H1 (cell line): ENCODE results near the gene UBE2E2. TPM values are rescaled to one million over a fixed set of nuclear protein-coding genes. Genes with fewer than 3 reads are reported as not detected.

ENCODE experiments used
- CBX8 ChIP-seq: fragments of 300-800, 300-1000 bp; sonication (generic); IDR thresholded peaks from 2 replicates; pipeline ENCODE4 v1.7.1; 2016; ENCODE audit warnings: low read depth, low read length, borderline replicate concordance
- CHD2 ChIP-seq: IDR thresholded peaks from 2 replicates; pipeline ENCODE4 v1.6.1; 2012; ENCODE audit warnings: low read length, improper control_type of control experiment
- EZH2 ChIP-seq: fragments of 200-600 bp; sonication (generic); IDR thresholded peaks from 2 replicates; pipeline ENCODE4 v1.7.1; 2012; ENCODE audit warnings: low read depth, mild to moderate bottlenecking, moderate library complexity, low read length, inconsistent platforms; ENCODE audit not compliant: severe bottlenecking
- HDAC2 ChIP-seq, 2 experiments: fragments of 300-600 bp in 1 of 2; sonication (generic) in 1 of 2; IDR thresholded peaks; 2 replicates each; pipeline ENCODE4 v1.6.1; 2011 to 2012; ENCODE audit warnings: low read depth in 2 of 2, low read length in 2 of 2, mild to moderate bottlenecking in 2 of 2, moderate library complexity in 2 of 2, borderline replicate concordance in 1 of 2, inconsistent platforms in 1 of 2
- SRF ChIP-seq: IDR thresholded peaks from 2 replicates; pipeline ENCODE4 v1.6.1; 2011; ENCODE audit warnings: mild to moderate bottlenecking, low read depth, low read length, moderate library complexity
- ZNF274 ChIP-seq: IDR thresholded peaks from 2 replicates; pipeline ENCODE4 v1.7.0; 2012; ENCODE audit warnings: low read length, borderline replicate concordance; ENCODE audit errors: extremely low read depth
- polyA plus RNA-seq, 7 experiments: library from polyadenylated mRNA; depleted of rRNA in 3 of 7; stranded (reverse) in 5 of 7; unstranded in 2 of 7; fragments of >200 nt in 5 of 7; fragments of 200-250 nt in 2 of 7; gene quantifications; 1 replicate in 5 of 7; 2 replicates in 1 of 7; 4 replicates in 1 of 7; pipeline versions ENCODE4 v1.2.1 to v1.2.3, GENCODE V29; 2011 to 2013; ENCODE audit warnings: missing spikeins in 2 of 7, mixed read lengths in 2 of 7
- total RNA-seq: library from RNA; stranded (reverse); fragmentation: NEBNext Ultra II Directional; extraction: Animal tissue kit (Norgen Biotek cat#: 25700); gene quantifications from 2 replicates; pipeline ENCODE4 v1.2.1, GENCODE V29; 2021
- TF ChIP-seq, protein P1 (sequence below): fragments of 300-600 bp; sonication (generic); IDR thresholded peaks from 2 replicates; pipeline ENCODE4 v1.7.1; 2012; ENCODE audit warnings: low read length, moderate library complexity, mild to moderate bottlenecking, inconsistent platforms; ENCODE audit not compliant: insufficient replicate concordance

The UBE2E2 gene
- total and polyA plus RNA-seq, 2 of the 8 experiments (the other 6 are each of a cell fraction or from before 2014, with no cell fraction given): 57.6 to 70.6 TPM

GRCh38 chr3:23219552-23219951 lies 16.4 kb downstream of the UBE2E2 start (continued):
- TF ChIP-seq, protein P1, sequence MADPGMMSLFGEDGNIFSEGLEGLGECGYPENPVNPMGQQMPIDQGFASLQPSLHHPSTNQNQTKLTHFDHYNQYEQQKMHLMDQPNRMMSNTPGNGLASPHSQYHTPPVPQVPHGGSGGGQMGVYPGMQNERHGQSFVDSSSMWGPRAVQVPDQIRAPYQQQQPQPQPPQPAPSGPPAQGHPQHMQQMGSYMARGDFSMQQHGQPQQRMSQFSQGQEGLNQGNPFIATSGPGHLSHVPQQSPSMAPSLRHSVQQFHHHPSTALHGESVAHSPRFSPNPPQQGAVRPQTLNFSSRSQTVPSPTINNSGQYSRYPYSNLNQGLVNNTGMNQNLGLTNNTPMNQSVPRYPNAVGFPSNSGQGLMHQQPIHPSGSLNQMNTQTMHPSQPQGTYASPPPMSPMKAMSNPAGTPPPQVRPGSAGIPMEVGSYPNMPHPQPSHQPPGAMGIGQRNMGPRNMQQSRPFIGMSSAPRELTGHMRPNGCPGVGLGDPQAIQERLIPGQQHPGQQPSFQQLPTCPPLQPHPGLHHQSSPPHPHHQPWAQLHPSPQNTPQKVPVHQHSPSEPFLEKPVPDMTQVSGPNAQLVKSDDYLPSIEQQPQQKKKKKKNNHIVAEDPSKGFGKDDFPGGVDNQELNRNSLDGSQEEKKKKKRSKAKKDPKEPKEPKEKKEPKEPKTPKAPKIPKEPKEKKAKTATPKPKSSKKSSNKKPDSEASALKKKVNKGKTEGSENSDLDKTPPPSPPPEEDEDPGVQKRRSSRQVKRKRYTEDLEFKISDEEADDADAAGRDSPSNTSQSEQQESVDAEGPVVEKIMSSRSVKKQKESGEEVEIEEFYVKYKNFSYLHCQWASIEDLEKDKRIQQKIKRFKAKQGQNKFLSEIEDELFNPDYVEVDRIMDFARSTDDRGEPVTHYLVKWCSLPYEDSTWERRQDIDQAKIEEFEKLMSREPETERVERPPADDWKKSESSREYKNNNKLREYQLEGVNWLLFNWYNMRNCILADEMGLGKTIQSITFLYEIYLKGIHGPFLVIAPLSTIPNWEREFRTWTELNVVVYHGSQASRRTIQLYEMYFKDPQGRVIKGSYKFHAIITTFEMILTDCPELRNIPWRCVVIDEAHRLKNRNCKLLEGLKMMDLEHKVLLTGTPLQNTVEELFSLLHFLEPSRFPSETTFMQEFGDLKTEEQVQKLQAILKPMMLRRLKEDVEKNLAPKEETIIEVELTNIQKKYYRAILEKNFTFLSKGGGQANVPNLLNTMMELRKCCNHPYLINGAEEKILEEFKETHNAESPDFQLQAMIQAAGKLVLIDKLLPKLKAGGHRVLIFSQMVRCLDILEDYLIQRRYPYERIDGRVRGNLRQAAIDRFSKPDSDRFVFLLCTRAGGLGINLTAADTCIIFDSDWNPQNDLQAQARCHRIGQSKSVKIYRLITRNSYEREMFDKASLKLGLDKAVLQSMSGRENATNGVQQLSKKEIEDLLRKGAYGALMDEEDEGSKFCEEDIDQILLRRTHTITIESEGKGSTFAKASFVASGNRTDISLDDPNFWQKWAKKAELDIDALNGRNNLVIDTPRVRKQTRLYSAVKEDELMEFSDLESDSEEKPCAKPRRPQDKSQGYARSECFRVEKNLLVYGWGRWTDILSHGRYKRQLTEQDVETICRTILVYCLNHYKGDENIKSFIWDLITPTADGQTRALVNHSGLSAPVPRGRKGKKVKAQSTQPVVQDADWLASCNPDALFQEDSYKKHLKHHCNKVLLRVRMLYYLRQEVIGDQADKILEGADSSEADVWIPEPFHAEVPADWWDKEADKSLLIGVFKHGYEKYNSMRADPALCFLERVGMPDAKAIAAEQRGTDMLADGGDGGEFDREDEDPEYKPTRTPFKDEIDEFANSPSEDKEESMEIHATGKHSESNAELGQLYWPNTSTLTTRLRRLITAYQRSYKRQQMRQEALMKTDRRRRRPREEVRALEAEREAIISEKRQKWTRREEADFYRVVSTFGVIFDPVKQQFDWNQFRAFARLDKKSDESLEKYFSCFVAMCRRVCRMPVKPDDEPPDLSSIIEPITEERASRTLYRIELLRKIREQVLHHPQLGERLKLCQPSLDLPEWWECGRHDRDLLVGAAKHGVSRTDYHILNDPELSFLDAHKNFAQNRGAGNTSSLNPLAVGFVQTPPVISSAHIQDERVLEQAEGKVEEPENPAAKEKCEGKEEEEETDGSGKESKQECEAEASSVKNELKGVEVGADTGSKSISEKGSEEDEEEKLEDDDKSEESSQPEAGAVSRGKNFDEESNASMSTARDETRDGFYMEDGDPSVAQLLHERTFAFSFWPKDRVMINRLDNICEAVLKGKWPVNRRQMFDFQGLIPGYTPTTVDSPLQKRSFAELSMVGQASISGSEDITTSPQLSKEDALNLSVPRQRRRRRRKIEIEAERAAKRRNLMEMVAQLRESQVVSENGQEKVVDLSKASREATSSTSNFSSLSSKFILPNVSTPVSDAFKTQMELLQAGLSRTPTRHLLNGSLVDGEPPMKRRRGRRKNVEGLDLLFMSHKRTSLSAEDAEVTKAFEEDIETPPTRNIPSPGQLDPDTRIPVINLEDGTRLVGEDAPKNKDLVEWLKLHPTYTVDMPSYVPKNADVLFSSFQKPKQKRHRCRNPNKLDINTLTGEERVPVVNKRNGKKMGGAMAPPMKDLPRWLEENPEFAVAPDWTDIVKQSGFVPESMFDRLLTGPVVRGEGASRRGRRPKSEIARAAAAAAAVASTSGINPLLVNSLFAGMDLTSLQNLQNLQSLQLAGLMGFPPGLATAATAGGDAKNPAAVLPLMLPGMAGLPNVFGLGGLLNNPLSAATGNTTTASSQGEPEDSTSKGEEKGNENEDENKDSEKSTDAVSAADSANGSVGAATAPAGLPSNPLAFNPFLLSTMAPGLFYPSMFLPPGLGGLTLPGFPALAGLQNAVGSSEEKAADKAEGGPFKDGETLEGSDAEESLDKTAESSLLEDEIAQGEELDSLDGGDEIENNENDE: no peak
- no peak for TF ChIP-seq CBX8
- TF ChIP-seq SRF: no peak
- TF ChIP-seq HDAC2 (IDR thresholded peaks at IDR 0.05; ENCODE audit: borderline replicate concordance in 1 of 2, low read depth in 2 of 2, low read length in 2 of 2): no peak
- TF ChIP-seq EZH2: no peak
- TF ChIP-seq ZNF274: no peak
- no peak for TF ChIP-seq CHD2
